PFSK-1 (cell line): ENCODE data around the gene SNX33.

Source experiments
- POLR2AphosphoS5 ChIP-seq: IDR thresholded peaks from 2 replicates; pipeline ENCODE4 v1.6.1; 2012; ENCODE audit warnings: low read depth, mild to moderate bottlenecking, control low read depth, low read length, moderate library complexity
- SIN3A ChIP-seq: IDR thresholded peaks from 2 replicates; pipeline ENCODE4 v1.6.1; 2012; ENCODE audit warnings: mild to moderate bottlenecking, low read length, moderate library complexity, borderline replicate concordance; ENCODE audit not compliant: insufficient read depth
- TAF1 ChIP-seq: IDR thresholded peaks from 2 replicates; pipeline ENCODE4 v1.6.1; 2012; ENCODE audit warnings: low read length, control low read depth, borderline replicate concordance; ENCODE audit not compliant: insufficient read depth

- TF ChIP-seq SIN3A = no peak
- no peak for TF ChIP-seq POLR2AphosphoS5
- no peak for TF ChIP-seq TAF1
These were observed 12.4 kb downstream of the SNX33 start for GRCh38 chr15:75659928-75660645.
